Smooth muscle cell (in vitro differentiated cells): ENCODE results near the gene HJV. TPM values are rescaled to one million over a fixed set of nuclear protein-coding genes. Genes with fewer than 3 reads are reported as not detected.
"Not testable (repeated sequence)": the region's sequence is repeated elsewhere in the genome, so short reads cannot be mapped to it uniquely, and the experiment has no call there.

Experiments
- DNase-seq: peaks from one replicate; lab custom pipeline; 2025; ENCODE audit not compliant: unreplicated experiment; lab: John Stamatoyannopoulos, UW
- H2AFZ ChIP-seq: fragments of 200-600 bp; sonication (generic); 2 replicates; pipeline ENCODE4 v1.6.0; 2016; ENCODE audit warnings: antibody characterized with exemption, low read depth, mild to moderate bottlenecking
- H3F3A ChIP-seq: fragments of 200-600 bp; sonication (generic); 2 replicates; pipeline ENCODE4 v1.6.0; 2017; ENCODE audit warnings: antibody characterized with exemption, low read depth
- H3K27ac ChIP-seq: fragments of 200-600 bp; sonication (generic); 2 replicates; pipeline ENCODE4 v1.5.1; 2016; ENCODE audit warnings: low read depth, mild to moderate bottlenecking
- H3K27me3 ChIP-seq: fragments of 200-600 bp; sonication (generic); 2 replicates; pipeline ENCODE4 v1.6.1; 2016; ENCODE audit warnings: low read depth, mild to moderate bottlenecking
- H3K36me3 ChIP-seq: fragments of 200-600 bp; sonication (generic); 2 replicates; pipeline ENCODE4 v1.5.1; 2016; ENCODE audit warnings: low read depth
- H3K4me1 ChIP-seq: fragments of 200-600 bp; sonication (generic); 2 replicates; pipeline ENCODE4 v1.5.1; 2016; ENCODE audit warnings: low read depth
- H3K4me2 ChIP-seq: fragments of 200-600 bp; sonication (generic); 2 replicates; pipeline ENCODE4 v1.6.0; 2016; ENCODE audit warnings: mild to moderate bottlenecking
- H3K4me3 ChIP-seq: fragments of 200-600 bp; sonication (generic); 2 replicates; pipeline ENCODE4 v1.5.1; 2016; ENCODE audit warnings: mild to moderate bottlenecking
- H3K79me2 ChIP-seq: fragments of 200-600 bp; sonication (generic); 2 replicates; pipeline ENCODE4 v1.6.0; 2016; ENCODE audit warnings: low read depth, mild to moderate bottlenecking
- H3K9ac ChIP-seq: fragments of 200-600 bp; sonication (generic); 2 replicates; pipeline ENCODE4 v1.6.0; 2016; ENCODE audit warnings: low read depth
- H3K9me3 ChIP-seq: fragments of 200-600 bp; sonication (generic); replicated peaks from 2 replicates; pipeline ENCODE4 v1.5.1; 2016; ENCODE audit warnings: low read depth
- H4K20me1 ChIP-seq: fragments of 200-600 bp; sonication (generic); 2 replicates; pipeline ENCODE4 v1.6.0; 2016; ENCODE audit warnings: low read depth
- CTCF ChIP-seq: fragments of 200-600 bp; sonication (generic); IDR thresholded peaks from 2 replicates; pipeline ENCODE4 v1.5.1; 2017; ENCODE audit warnings: borderline replicate concordance, mild to moderate bottlenecking, antibody characterized with exemption; ENCODE audit not compliant: insufficient read depth, poor library complexity, severe bottlenecking
- WGBS: methylation state at CpG from one replicate; pipeline ENCODE4 v1.1.7; 2016; ENCODE audit warnings: low lambda C conversion rate; 5-methylcytosine and 5-hydroxymethylcytosine counted together
- polyA plus RNA-seq: library from polyadenylated mRNA; unstranded; fragments of >200 nt; fragmentation: Nextera tagmentation; extraction: Ambion mirVana; gene quantifications from 2 replicates; pipeline ENCODE4 v1.2.1, GENCODE V29; 2016
- total RNA-seq: library from RNA; depleted of rRNA; stranded (reverse); fragments of >200 nt; gene quantifications from 2 replicates; pipeline ENCODE4 v1.2.3, GENCODE V29; 2014

The HJV gene
- total RNA-seq: not detected in 2 replicates
- polyA plus RNA-seq: not detected in 2 replicates

- no peak for TF ChIP-seq CTCF
- Histone ChIP-seq H3K79me2 (no peaks in the 10 kb centered on the region), H3K9ac (no peak within 1 kb of the TSS), H4K20me1 (no peaks in the 10 kb centered on the region), H3F3A (no peaks in the 10 kb centered on the region), H3K4me1 (no peaks in the 10 kb centered on the region), H3K9me3 (no peaks in the 10 kb centered on the region), H2AFZ (no peak within 1 kb of the TSS), H3K4me2 (no peak within 1 kb of the TSS), H3K27ac (no peak within 1 kb of the TSS), H3K36me3 (no peaks in the 10 kb centered on the region), H3K27me3 (peaks cover 53% of the 10 kb centered on the region), H3K4me3 (no peak within 1 kb of the TSS)
- DNase-seq: no peak
- WGBS: 78% methylated on average over 4 of the region's 5 CpGs
Observed at GRCh38 chr1:146021622-146022402, at the start of gene HJV. Gene HJV, minus strand, starts transcription at chr1:146021735. Its CDS starts 1,504 bp downstream, at chr1:146020231.

- H2AFZ ChIP-seq, H3K27me3 ChIP-seq, H4K20me1 ChIP-seq, H3F3A ChIP-seq, H3K36me3 ChIP-seq, H3K4me1 ChIP-seq, H3K79me2 ChIP-seq, H3K4me3 ChIP-seq, H3K9me3 ChIP-seq, H3K4me2 ChIP-seq, DNase-seq, H3K27ac ChIP-seq, H3K9ac ChIP-seq: not testable (repeated sequence)
- WGBS: 91% methylated on average over 5 of the region's 5 CpGs
Observed at GRCh38 chr1:146059148-146059547, 37.6 kb upstream of the HJV start.

GRCh38 chr1:146051852-146052676 is 30.5 kb upstream of the HJV start:
- H3K9ac ChIP-seq: peak overlapping the region; percentile 86
- not testable (repeated sequence) for H3K9me3 ChIP-seq, H2AFZ ChIP-seq, H3K4me1 ChIP-seq, H4K20me1 ChIP-seq, H3K36me3 ChIP-seq, H3K27me3 ChIP-seq, H3K79me2 ChIP-seq, H3F3A ChIP-seq
- H3K4me3 ChIP-seq: peak overlapping the region; percentile 52
- peak overlapping the region; percentile 80 for H3K27ac ChIP-seq
- DNase-seq: peak; percentile 74
- H3K4me2 ChIP-seq: peak overlapping the region; percentile 85
- under 1% methylated on average over 42 of the region's 47 CpGs for WGBS

GRCh38 chr1:146051452-146051851 is 29.9 kb upstream of the HJV start:
- no peaks in the 10 kb centered on the region for H3K9me3 ChIP-seq
- H2AFZ ChIP-seq: no peak overlapping the region
- WGBS: 49% methylated on average over 15 of the region's 15 CpGs
- peak overlapping the region; percentile 80 for H3K27ac ChIP-seq
- peaks cover 4% of the 10 kb centered on the region for H3K4me1 ChIP-seq
- no peaks in the 10 kb centered on the region for H3K79me2 ChIP-seq
- TF ChIP-seq CTCF: no peak
- H3F3A ChIP-seq: no peaks in the 10 kb centered on the region
- peak overlapping the region; percentile 70 for H3K4me2 ChIP-seq
- peak overlapping the region; percentile 86 for H3K9ac ChIP-seq
- H3K27me3 ChIP-seq: no peaks in the 10 kb centered on the region
- peak overlapping the region; percentile 52 for H3K4me3 ChIP-seq
- no peaks in the 10 kb centered on the region for H4K20me1 ChIP-seq
- DNase-seq: no peak
- no peaks in the 10 kb centered on the region for H3K36me3 ChIP-seq

GRCh38 chr1:146050652-146050963 is 29.1 kb upstream of the HJV start:
- H2AFZ ChIP-seq, H3K4me1 ChIP-seq, H3K79me2 ChIP-seq, H3K4me3 ChIP-seq, H4K20me1 ChIP-seq, H3K9me3 ChIP-seq, H3F3A ChIP-seq, H3K9ac ChIP-seq, DNase-seq, H3K27ac ChIP-seq, H3K4me2 ChIP-seq, H3K27me3 ChIP-seq, H3K36me3 ChIP-seq: not testable (repeated sequence)
- 84% methylated on average over 3 of the region's 3 CpGs for WGBS

- not testable (repeated sequence) for H3K27me3 ChIP-seq, H3F3A ChIP-seq, H4K20me1 ChIP-seq, H3K79me2 ChIP-seq, H2AFZ ChIP-seq, DNase-seq, H3K36me3 ChIP-seq, H3K4me3 ChIP-seq, H3K4me1 ChIP-seq, H3K9ac ChIP-seq, H3K27ac ChIP-seq, H3K4me2 ChIP-seq, H3K9me3 ChIP-seq
- WGBS: 94% methylated on average over 12 of the region's 12 CpGs
Observed at GRCh38 chr1:146049866-146050651, 28.5 kb upstream of the HJV start.
